GM12891 (cell line): ENCODE measurements around the gene SLC46A1.
"Not testable (repeated sequence)": the region's sequence is repeated elsewhere in the genome, so short reads cannot be mapped to it uniquely, and the experiment has no call there.

Experiments
- POLR2A ChIP-seq: IDR thresholded peaks from 2 replicates; pipeline ENCODE4 v1.6.1; 2011; ENCODE audit warnings: low read depth, low read length, control low read depth
- POLR2AphosphoS5 ChIP-seq: IDR thresholded peaks from 2 replicates; pipeline ENCODE4 v1.6.1; 2011; ENCODE audit warnings: low read depth, low read length, control low read depth
- POU2F2 ChIP-seq: IDR thresholded peaks from 2 replicates; pipeline ENCODE4 v1.6.1; 2011; ENCODE audit warnings: low read depth, mild to moderate bottlenecking, control low read depth, low read length, moderate library complexity
- SPI1 ChIP-seq: IDR thresholded peaks from 2 replicates; pipeline ENCODE4 v1.6.1; 2011; ENCODE audit warnings: low read depth, low read length, control low read depth
- TAF1 ChIP-seq: IDR thresholded peaks from 2 replicates; pipeline ENCODE4 v1.6.1; 2011; ENCODE audit warnings: low read depth, low read length, control low read depth

DNA sequence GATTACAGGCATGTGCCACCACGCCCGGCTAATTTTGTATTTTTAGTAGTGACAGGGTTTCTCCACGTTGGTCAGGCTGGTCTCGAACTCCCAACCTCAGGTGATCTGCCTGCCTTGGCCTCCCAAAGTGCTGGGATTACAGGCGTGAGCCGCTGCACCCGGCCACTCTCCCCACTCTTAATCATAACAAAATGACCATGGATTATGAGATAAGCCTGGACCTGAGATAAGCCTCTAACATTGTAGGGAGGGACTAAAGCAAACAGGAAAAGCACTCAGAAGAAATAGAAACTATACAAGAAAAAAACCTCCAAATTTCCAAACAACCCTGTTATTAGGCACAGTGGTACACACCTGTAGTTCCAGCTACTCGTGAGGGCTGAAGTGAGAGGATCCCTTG, 28.3 kb upstream of the SLC46A1 start:
- TF ChIP-seq POLR2A, POLR2AphosphoS5, TAF1, POU2F2, SPI1: not testable (repeated sequence)
